PFSK-1 (cell line): ENCODE results near the gene FAM118A.

ENCODE experiments used
- FOXP2 ChIP-seq: optimal IDR thresholded peaks from 2 replicates; pipeline ENCODE3; 2011; ENCODE audit warnings: borderline replicate concordance, control low read depth, inconsistent platforms; ENCODE audit not compliant: insufficient read depth; ENCODE audit errors: extremely low read length, extremely low read depth
- POLR2AphosphoS5 ChIP-seq: IDR thresholded peaks from 2 replicates; pipeline ENCODE4 v1.6.1; 2012; ENCODE audit warnings: low read depth, mild to moderate bottlenecking, control low read depth, low read length, moderate library complexity
- REST ChIP-seq, 2 experiments: IDR thresholded peaks; 2 replicates each; pipeline versions ENCODE4 v1.6.1 to v1.8.0; 2011 to 2012; ENCODE audit warnings: low read depth in 2 of 2, low read length in 2 of 2, control low read depth in 1 of 2, inconsistent platforms in 1 of 2, mild to moderate bottlenecking in 1 of 2, moderate library complexity in 1 of 2; ENCODE audit not compliant: insufficient read depth in 1 of 2
- SIN3A ChIP-seq: IDR thresholded peaks from 2 replicates; pipeline ENCODE4 v1.6.1; 2012; ENCODE audit warnings: mild to moderate bottlenecking, low read length, moderate library complexity, borderline replicate concordance; ENCODE audit not compliant: insufficient read depth
- TAF1 ChIP-seq: IDR thresholded peaks from 2 replicates; pipeline ENCODE4 v1.6.1; 2012; ENCODE audit warnings: low read length, control low read depth, borderline replicate concordance; ENCODE audit not compliant: insufficient read depth

GRCh38 chr22:45298934-45299505 lies 10.7 kb upstream of the FAM118A start:
- TF ChIP-seq POLR2AphosphoS5 (no peak), TAF1 (no peak), REST (IDR thresholded peaks at IDR 0.05; ENCODE audit: insufficient read depth in 1 of 2, low read depth in 2 of 2, low read length in 2 of 2) (no peak), FOXP2 (no peak), SIN3A (no peak)
